ELF-1 (cell line): ENCODE results near the gene DCLK1.

Experiments used
- DNase-seq: peaks from one replicate; pipeline ENCODE4 v3.0.0-alpha.2; 2016; ENCODE audit warnings: low read depth, low spot score

Gene DCLK1

DNA sequence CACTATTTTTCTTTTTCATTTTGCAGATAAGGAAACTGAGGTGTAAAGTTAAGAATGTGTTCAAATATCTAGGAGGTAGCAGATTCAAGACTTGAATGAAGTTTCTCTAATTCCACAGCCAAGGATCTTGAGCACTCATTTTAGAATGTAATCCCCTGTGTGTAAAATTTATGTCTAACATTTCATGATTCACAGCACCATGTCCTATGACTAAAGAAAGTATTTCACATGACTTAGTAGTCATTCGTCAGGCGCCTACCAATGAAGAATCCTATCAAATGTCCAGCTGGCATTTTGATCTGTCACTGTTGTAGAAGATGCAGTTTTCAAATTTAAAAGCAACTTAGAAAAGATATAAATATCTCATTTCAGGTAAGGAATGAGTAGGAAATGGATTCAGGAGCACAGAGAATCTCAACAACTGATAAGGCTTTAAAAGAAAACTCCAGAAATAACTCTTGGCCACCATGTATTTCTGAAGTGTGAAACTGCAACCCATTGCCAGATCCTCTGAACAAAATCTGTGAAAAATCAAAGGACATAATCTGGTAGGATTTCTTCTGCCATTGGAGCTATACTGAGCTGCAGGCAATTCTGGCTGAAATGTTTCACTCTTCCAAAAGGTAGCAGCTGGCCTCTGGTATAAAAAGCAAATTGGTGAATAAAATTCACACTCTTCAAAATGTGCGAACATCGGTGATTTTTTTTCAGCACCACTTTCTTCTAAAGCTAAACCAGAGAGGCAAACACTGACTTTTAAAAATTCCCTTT is 92.2 kb downstream of the DCLK1 start:
- DNase-seq, result no peak

- no peak for DNase-seq
Measured at GRCh38 chr13:36033035-36033434, 98.1 kb downstream of the DCLK1 start.

GRCh38 chr13:36031490-36031889 is 99.7 kb downstream of the DCLK1 start:
- DNase-seq, result no peak

DNA sequence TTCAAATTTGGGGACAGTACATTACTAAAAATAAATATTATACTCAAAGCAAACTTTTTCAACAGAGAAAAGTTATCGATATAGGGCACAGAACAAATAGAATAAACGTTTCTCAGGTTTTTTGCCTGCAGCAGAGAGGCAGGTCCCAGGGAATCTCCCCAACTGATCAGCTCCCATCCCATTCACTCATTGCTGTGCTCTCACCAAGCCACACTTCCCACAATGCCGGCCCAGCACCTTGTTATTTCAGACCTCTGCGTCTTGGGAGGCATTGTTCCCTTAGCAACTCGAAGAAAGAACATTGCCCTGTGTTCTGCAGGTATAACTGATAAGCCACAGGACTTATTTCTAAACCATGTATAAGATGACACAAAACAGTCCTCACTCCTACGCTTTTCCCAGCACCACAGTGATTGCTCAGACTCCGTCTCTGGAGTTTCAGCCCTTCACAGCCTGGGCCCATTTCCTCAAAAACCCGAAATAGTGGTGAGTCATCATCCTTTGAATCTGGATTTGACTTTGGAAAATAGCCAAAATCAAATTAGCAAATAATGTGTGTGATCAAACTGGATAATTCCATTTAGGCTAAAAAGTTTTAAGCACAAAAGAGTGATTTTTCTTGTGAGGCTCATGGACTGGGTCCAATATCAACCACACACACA is 100.4 kb downstream of the DCLK1 start:
- no peak for DNase-seq

DNA sequence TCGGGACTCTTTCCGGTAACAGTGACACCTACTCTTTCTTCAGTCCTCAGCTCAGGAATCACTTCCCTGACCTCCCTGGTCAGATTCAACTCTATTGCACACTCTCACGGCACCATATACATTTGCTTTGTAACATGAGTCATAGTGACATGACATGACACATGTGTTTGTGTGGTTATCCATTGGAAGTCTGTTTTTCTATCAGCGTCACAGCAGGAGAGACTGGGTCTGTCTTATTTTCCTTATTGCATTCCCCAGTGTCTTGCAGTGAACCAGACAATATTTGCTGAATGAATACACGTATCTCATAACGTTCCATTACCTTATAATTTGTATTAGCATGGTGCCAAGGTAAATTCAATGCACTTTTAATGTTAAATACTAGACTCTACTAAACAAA is 102.0 kb downstream of the DCLK1 start:
- DNase-seq, result no peak

DNA sequence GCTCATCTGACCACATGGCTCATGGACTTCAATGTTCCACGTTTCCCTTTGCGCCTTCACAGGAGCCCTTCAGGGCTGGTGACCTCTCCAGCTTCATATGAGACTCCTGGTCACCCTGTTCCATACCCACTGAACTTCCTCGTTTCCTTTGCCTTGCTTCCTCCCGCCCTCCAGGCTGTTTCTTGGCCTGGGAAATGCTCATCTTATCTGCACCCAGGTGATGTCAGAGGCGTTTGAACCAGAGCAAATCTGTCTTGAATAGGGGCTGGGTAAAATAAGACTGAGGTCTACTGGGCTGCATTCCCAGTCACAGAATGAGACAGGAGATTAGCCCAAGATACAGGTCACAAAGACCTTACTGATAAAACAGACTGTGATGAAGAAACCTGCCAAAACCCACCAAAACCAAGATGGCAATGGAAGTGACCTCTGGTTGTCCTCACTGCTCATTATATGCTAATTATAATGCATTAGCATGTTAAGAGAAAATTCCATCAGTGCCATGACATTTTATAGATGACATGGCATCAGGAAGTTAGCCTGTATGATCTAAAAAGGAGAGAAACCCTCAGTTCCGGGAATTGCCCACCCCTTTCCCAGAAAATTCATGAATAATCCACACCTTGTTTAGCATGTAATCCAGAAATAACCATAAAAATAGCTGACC is 102.7 kb downstream of the DCLK1 start:
- DNase-seq, result no peak

- no peak for DNase-seq
Measured at GRCh38 chr13:36026531-36026930, 104.7 kb downstream of the DCLK1 start.

DNA sequence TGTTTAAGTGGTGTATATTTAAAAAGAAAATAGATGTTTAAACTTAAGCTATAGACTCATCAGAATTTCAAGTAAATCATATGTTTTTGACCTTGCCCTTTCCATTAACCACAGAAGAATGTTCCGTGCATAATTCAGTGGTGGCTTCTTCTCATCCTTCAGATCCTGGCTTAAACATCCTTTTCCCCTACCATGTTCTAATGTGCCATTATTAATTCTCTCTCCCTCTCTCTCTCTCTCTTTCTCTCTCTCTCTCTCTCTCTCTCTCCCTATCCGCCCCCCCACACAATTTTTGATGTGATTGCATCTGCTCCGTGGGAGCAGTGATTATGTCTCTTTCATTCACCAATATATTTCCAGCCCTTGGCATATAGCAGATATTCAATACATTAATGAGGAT is 116.4 kb downstream of the DCLK1 start:
- no peak for DNase-seq

GRCh38 chr13:36006894-36007675 is 124.1 kb downstream of the DCLK1 start:
- no peak for DNase-seq

DNA sequence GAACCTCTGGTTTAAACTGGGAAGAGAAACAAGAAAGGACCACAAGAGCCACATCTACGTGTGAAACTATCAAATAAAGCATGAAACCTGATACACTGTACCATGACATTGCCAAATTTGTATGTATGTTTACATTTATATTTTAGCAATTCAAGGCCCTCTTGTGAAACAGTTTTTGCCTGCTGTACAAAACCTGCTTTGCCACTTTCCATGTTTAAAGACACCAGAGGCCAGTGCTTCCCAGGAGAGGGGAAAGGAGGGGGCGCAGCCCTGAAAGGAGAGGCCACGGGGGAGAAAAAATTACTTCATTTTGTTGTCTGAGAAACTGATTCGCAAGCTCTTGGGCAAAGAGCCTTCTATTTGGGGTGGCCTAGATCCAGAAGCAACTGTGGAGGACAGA is 124.8 kb downstream of the DCLK1 start:
- DNase-seq, result no peak

- no peak for DNase-seq
Measured at GRCh38 chr13:36001561-36001960, 129.6 kb downstream of the DCLK1 start.

GRCh38 chr13:36000028-36000427 is 131.2 kb downstream of the DCLK1 start:
- no peak for DNase-seq

GRCh38 chr13:35996360-35996759 is 134.8 kb downstream of the DCLK1 start:
- DNase-seq, result no peak

DNA sequence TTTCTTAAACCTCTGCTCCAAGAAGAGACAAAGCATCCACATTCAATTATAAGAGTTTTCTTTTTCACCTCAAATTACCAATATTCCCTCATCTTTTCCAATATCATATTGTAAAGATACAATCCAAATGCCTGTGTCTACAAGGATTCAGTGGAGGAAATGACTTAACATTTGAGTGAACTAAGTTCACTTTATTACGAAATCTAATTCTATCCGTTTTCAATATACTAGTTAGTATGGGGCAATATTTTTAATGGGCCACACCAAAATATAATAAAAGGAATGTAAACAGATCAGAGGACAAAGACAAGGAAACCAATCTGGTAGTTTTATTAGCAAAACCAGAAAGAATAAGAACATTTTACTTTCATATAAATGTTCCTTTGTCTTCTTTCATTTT is 136.0 kb downstream of the DCLK1 start:
- DNase-seq, result no peak

DNA sequence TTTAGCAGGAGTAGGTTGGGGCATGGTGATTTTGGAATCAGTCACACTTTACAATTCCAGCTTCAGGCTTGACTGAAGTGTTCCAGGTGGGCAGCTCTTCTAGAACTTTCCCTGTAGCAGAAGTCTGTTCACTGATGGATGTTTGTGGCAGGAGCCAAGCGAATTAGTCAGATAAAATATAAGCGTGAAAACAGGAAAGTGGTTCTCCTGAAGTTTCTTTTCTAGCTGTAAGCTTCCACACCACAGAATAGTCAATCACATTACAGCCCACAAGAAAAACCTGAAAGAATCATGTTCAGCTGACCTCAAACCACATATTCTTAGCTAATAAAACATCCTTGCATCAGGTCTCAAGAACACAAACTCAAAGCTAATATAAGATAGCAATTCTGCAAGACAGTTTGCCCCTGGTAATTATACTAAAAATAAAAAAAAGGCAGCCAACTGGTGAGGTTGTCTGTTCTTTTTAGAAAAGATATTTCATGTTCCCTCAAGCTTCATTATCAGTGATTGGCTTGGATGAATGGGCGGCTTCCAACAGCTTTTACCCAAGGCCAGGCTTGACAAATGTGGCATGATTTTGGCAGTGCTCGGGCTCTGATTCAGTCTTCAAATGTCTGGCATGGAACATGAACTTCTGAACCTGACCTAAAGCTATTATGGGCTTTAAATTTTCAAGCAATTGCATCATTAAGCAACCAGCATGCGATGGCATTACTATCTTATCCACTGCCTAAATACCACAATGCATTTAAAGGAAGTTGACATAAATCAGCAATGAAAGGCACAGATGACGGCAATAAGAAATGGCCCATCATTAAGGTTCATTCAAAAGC is 136.8 kb downstream of the DCLK1 start:
- no peak for DNase-seq

GRCh38 chr13:35993686-35994085 is 137.5 kb downstream of the DCLK1 start:
- DNase-seq, result no peak

GRCh38 chr13:35992964-35993363 is 138.2 kb downstream of the DCLK1 start:
- no peak for DNase-seq

GRCh38 chr13:35990196-35990595 is 141.0 kb downstream of the DCLK1 start:
- peak; percentile 11 for DNase-seq

GRCh38 chr13:35988648-35989081 is 142.5 kb downstream of the DCLK1 start:
- no peak for DNase-seq

GRCh38 chr13:35987572-35988513 is 143.3 kb downstream of the DCLK1 start:
- no peak for DNase-seq
